Mesangial cell (primary cell): ENCODE measurements around the gene ACP4. TPM values are rescaled to one million over a fixed set of nuclear protein-coding genes. Genes with fewer than 3 reads are reported as not detected.

Source experiments
- total RNA-seq: library from RNA; depleted of rRNA; stranded (reverse); fragments of >200 nt; gene quantifications from 2 replicates; pipeline ENCODE4 v1.2.3, GENCODE V29; 2015

The ACP4 gene, protein sequence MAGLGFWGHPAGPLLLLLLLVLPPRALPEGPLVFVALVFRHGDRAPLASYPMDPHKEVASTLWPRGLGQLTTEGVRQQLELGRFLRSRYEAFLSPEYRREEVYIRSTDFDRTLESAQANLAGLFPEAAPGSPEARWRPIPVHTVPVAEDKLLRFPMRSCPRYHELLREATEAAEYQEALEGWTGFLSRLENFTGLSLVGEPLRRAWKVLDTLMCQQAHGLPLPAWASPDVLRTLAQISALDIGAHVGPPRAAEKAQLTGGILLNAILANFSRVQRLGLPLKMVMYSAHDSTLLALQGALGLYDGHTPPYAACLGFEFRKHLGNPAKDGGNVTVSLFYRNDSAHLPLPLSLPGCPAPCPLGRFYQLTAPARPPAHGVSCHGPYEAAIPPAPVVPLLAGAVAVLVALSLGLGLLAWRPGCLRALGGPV
- not detected in 2 replicates for total RNA-seq

DNA sequence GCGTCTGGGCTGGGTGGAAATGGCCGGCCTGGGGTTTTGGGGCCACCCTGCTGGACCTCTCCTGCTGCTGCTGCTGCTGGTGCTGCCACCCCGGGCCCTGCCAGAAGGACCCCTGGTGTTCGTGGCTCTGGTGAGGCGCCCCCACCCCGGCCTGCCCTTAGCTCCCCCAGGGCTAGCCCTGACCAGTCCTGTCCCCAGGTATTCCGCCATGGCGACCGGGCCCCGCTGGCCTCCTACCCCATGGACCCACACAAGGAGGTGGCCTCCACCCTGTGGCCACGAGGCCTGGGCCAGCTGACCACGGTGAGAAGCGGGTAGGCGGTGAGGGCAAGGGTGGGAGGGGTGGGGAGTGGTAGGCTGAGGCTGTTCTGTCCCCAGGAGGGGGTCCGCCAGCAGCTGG lies at the start of gene ACP4:
Gene ACP4 (plus strand): TSS at position 20 of the 400 bp plus-strand sequence. CDS start 0 bp downstream, at position 20.

DNA sequence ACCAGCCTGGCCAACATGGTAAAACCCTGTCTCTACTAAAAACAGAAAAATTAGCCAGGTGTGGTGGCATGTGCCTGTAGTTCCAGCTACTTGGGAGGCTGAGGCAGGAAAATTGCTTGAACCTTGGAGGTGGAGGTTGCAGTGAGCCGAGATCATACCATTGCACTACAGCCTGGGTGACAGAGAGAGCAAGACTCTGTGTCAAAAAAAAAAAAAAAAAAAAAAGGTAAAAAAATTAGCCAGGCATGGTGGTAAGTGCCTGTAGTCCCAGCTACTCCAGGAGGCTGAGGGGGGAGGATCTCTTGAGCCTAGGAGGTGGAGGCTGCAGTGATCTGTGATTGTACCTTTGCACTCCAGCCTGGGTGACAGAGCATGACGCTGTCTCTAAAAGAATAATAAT lies 20.1 kb upstream of the ACP4 start, which contains the start of gene GPR32:
Gene GPR32 (plus strand): TSS at position 301 of the 400 bp plus-strand sequence. CDS start 137 bp downstream, outside the sequence.

DNA sequence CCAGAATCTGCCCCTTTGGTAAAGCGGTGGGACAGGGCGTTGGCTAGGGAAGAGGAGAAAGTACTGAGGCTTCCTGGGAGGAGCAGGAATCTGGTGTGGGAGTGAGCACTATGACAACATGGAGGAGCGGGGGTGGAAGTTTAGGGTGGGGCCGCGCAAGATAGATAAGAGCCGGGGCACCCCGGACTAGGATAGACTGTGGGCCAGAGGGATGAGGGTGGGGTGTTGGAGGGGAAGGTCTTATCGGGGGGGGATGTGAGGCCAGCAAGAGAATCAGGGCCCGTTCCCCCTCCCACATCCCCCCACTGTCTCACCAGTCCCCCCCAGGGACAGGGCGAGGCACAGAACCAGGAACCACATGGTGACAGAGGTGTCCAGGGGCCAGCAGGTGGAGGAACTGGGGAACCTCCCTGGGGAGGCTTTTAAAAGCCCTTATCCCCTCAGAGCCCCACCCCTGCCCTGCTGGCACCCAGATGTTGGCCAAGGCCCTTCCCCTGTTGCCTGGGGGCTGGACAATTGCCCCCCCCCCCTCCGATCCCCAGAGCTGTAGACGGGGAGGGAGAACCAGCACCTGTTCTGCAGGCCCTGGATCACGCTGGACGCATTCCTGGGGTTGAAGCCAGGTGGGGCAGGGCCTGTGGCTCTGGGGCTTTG lies 33.3 kb downstream of the ACP4 start, which contains the start of gene KLK1:
Gene KLK1 (minus strand): TSS at position 399 of the 654 bp plus-strand sequence. CDS start 39 bp downstream, at position 360.

DNA sequence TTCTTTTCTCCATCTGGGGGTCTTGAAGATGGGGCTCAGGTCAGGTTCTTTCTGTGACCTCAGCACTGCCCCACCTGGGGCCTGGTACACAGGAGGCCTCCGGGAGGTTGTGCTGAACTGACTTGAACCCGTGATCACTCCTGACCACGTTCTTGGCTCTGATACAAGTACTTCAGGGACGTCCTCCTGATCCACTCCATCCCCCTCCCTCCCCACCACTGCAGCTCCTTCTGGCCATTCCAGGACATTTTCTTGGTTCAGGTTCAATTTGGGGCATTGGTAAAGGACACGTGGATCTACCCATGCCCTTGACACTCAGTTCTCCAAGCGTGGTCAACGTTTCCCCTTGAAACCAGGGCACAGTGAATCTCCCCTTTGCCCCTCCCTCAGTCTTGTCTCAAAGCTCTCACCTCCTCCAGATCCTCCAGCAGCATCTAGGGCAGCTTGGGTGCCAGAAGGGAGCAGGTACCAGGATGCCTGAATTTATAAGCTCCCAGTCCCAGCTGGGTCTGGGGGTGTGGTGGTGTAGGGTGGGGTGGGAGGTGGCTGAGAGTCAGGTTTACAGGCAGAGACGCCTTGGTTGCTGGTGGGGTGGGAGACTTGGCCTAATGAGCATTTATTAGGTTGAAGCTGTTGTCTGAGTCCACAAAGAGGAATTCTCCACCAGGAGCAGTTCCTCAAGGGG lies 43.0 kb downstream of the ACP4 start, which contains the start of gene KLK15:
Gene KLK15 (minus strand): TSS at position 458 of the 685 bp plus-strand sequence. CDS start 2,082 bp downstream, outside the sequence.

Other genes starting within 250 kb of the ACP4 start
- 0.25 and 0.33 TPM in 2 replicates for gene LRRC4B, start 222.0 kb upstream of the ACP4 start, total RNA-seq
- 0.25 TPM in 1 of 2 replicates, not detected in the other for gene SYT3, start 150.5 kb upstream of the ACP4 start, total RNA-seq
- 0.89 TPM in 1 of 2 replicates, not detected in the other for gene C19orf81, start 141.0 kb upstream of the ACP4 start, total RNA-seq
- 0.81 and 0.89 TPM in 2 replicates for gene SHANK1, start 70.6 kb upstream of the ACP4 start, total RNA-seq
- gene CLEC11A, start 67.1 kb upstream of the ACP4 start, total RNA-seq = 8.3 and 21.4 TPM in 2 replicates
- gene GPR32, start 20.0 kb upstream of the ACP4 start, total RNA-seq = not detected in 2 replicates
- gene KLK1, start 33.4 kb downstream of the ACP4 start, total RNA-seq = not detected in 2 replicates
- not detected in 2 replicates for gene KLK15, start 43.2 kb downstream of the ACP4 start, total RNA-seq
- gene KLK3, start 64.5 kb downstream of the ACP4 start, total RNA-seq = not detected in 2 replicates
- not detected in 2 replicates for gene KLK2, start 83.0 kb downstream of the ACP4 start, total RNA-seq
- not detected in 2 replicates for gene KLK4, start 121.0 kb downstream of the ACP4 start, total RNA-seq
- not detected in 2 replicates for gene KLK5, start 162.6 kb downstream of the ACP4 start, total RNA-seq
- 0.33 and 1.3 TPM in 2 replicates for gene KLK6, start 179.2 kb downstream of the ACP4 start, total RNA-seq
- gene KLK7, start 193.5 kb downstream of the ACP4 start, total RNA-seq = 0.16 and 0.89 TPM in 2 replicates
- not detected in 2 replicates for gene KLK8, start 211.2 kb downstream of the ACP4 start, total RNA-seq
- 1.5 TPM in 1 of 2 replicates, not detected in the other for gene KLK10, start 229.3 kb downstream of the ACP4 start, total RNA-seq
- not detected in 2 replicates for gene KLK11, start 236.2 kb downstream of the ACP4 start, total RNA-seq
- gene KLK12, start 244.6 kb downstream of the ACP4 start, total RNA-seq = not detected in 2 replicates